KMS-11 (cell line): ENCODE measurements around the gene PPM1D.
A peak's percentile ranks its signal among the peaks of the same experiment; 100 is the strongest.

Experiments used
- H2AFZ ChIP-seq: fragments of 200-600 bp; sonication (generic); 2 replicates; pipeline ENCODE4 v1.6.1; 2016; ENCODE audit warnings: antibody characterized with exemption, mixed run types, low read depth
- H3K27ac ChIP-seq: fragments of 200-600 bp; sonication (generic); 2 replicates; pipeline ENCODE4 v1.6.1; 2016; ENCODE audit warnings: mild to moderate bottlenecking, mixed run types
- H3K27me3 ChIP-seq: fragments of 200-600 bp; sonication (generic); 2 replicates; pipeline ENCODE4 v1.6.1; 2017; ENCODE audit warnings: mild to moderate bottlenecking, low read depth, mixed run types, moderate library complexity; ENCODE audit not compliant: insufficient read depth
- H3K36me3 ChIP-seq: fragments of 200-600 bp; sonication (generic); 2 replicates; pipeline ENCODE4 v1.6.1; 2017; ENCODE audit warnings: mild to moderate bottlenecking, mixed run types; ENCODE audit not compliant: insufficient read depth
- H3K4me1 ChIP-seq: fragments of 200-600 bp; sonication (generic); 2 replicates; pipeline ENCODE4 v1.6.1; 2016; ENCODE audit warnings: mild to moderate bottlenecking, low read depth, mixed run types; ENCODE audit not compliant: poor library complexity, severe bottlenecking
- H3K4me2 ChIP-seq: fragments of 200-600 bp; sonication (generic); 2 replicates; pipeline ENCODE4 v1.7.0; 2016; ENCODE audit warnings: mild to moderate bottlenecking, mixed run types
- H3K4me3 ChIP-seq: fragments of 200-600 bp; sonication (generic); IDR thresholded peaks from 2 replicates; pipeline ENCODE4 v1.6.1; 2017; ENCODE audit warnings: low read depth, low read length, mixed read lengths; ENCODE audit not compliant: insufficient read depth
- H3K79me2 ChIP-seq: fragments of 200-600 bp; sonication (generic); 2 replicates; pipeline ENCODE4 v1.6.1; 2016; ENCODE audit warnings: low read depth, mixed run types; ENCODE audit not compliant: insufficient read depth
- H3K9ac ChIP-seq: fragments of 200-600 bp; sonication (generic); 2 replicates; pipeline ENCODE4 v1.6.1; 2016; ENCODE audit warnings: mild to moderate bottlenecking, mixed run types
- H4K20me1 ChIP-seq: fragments of 200-600 bp; sonication (generic); 2 replicates; pipeline ENCODE4 v1.6.1; 2016; ENCODE audit warnings: mild to moderate bottlenecking, mixed run types; ENCODE audit not compliant: insufficient read depth
- CTCF ChIP-seq: fragments of 200-600 bp; sonication (generic); conservative IDR thresholded peaks from 2 replicates; pipeline ENCODE4 v1.6.1; 2017; ENCODE audit warnings: low read depth, mild to moderate bottlenecking, antibody characterized with exemption, low read length, moderate library complexity, mixed read lengths

PPM1D gene

GRCh38 chr17:60645918-60646523 is 46.0 kb downstream of the PPM1D start:
- Histone ChIP-seq H3K36me3 (no peaks in the 10 kb centered on the region; the same call in 1 of the 2 replicates), H3K27me3 (no peaks in the 10 kb centered on the region), H3K4me1 (peaks cover 11% of the 10 kb centered on the region), H3K27ac (no peak overlapping the region), H4K20me1 (no peaks in the 10 kb centered on the region; the same call in 1 of the 2 replicates), H2AFZ (no peak overlapping the region), H3K4me3 (no peak overlapping the region), H3K4me2 (no peak overlapping the region), H3K79me2 (peaks cover 6% of the 10 kb centered on the region; the same call in 1 of the 2 replicates), H3K9ac (no peak overlapping the region)
- no peak for TF ChIP-seq CTCF

- H3K27ac ChIP-seq: no peak overlapping the region
- no peak for TF ChIP-seq CTCF
- H3K27me3 ChIP-seq: no peaks in the 10 kb centered on the region
- H3K36me3 ChIP-seq: no peaks in the 10 kb centered on the region; the same call in 1 of the 2 replicates
- H3K4me2 ChIP-seq: no peak overlapping the region
- H3K9ac ChIP-seq: no peak overlapping the region
- no peaks in the 10 kb centered on the region for H3K79me2 ChIP-seq
- no peak overlapping the region for H2AFZ ChIP-seq
- peaks cover 9% of the 10 kb centered on the region for H3K4me1 ChIP-seq
- H3K4me3 ChIP-seq: no peak overlapping the region
- H4K20me1 ChIP-seq: no peaks in the 10 kb centered on the region; the same call in 1 of the 2 replicates
Observed at GRCh38 chr17:60646701-60647100, 46.7 kb downstream of the PPM1D start.

GRCh38 chr17:60647705-60648104 is 47.7 kb downstream of the PPM1D start:
- H2AFZ ChIP-seq: no peak overlapping the region
- TF ChIP-seq CTCF: no peak
- no peaks in the 10 kb centered on the region for H3K27me3 ChIP-seq
- H4K20me1 ChIP-seq: peaks cover under 1% of the 10 kb centered on the region; the same call in 1 of the 2 replicates
- H3K36me3 ChIP-seq: no peaks in the 10 kb centered on the region; the same call in 1 of the 2 replicates
- H3K9ac ChIP-seq: no peak overlapping the region
- no peak overlapping the region for H3K4me3 ChIP-seq
- no peaks in the 10 kb centered on the region; the same call in 1 of the 2 replicates for H3K79me2 ChIP-seq
- no peak overlapping the region for H3K4me2 ChIP-seq
- H3K4me1 ChIP-seq: peaks cover 13% of the 10 kb centered on the region
- no peak overlapping the region for H3K27ac ChIP-seq

GRCh38 chr17:60652454-60653247 is 52.7 kb downstream of the PPM1D start:
- peaks cover 31% of the 10 kb centered on the region for H3K4me1 ChIP-seq
- H3K4me3 ChIP-seq: no peak overlapping the region
- H3K27me3 ChIP-seq: no peaks in the 10 kb centered on the region
- H2AFZ ChIP-seq: no peak overlapping the region
- H4K20me1 ChIP-seq: peaks cover 11% of the 10 kb centered on the region; the same call in 1 of the 2 replicates
- TF ChIP-seq CTCF: no peak
- peak overlapping the region; percentile 32 for H3K4me2 ChIP-seq
- peak overlapping the region; percentile 12; the same call in 1 of the 2 replicates for H3K27ac ChIP-seq
- H3K79me2 ChIP-seq: peaks cover 10% of the 10 kb centered on the region; the same call in 1 of the 2 replicates
- H3K36me3 ChIP-seq: no peaks in the 10 kb centered on the region; the same call in 1 of the 2 replicates
- no peak overlapping the region for H3K9ac ChIP-seq
